ENCODE results near the gene ZNF536.

GRCh38 chr19:30431591-30431990 lies 59.4 kb downstream of the ZNF536 start:
- TF ChIP-seq CTCF (conservative IDR thresholded peaks at IDR 0.05): no peak
- TF ChIP-seq EZH2 (IDR thresholded peaks at IDR 0.05; ENCODE audit: low read depth): no peak
